H54 (cell line): ENCODE results near the gene ETF1.
A peak's percentile ranks its signal among the peaks of the same experiment; 100 is the strongest.
"Not testable (repeated sequence)": the region's sequence is repeated elsewhere in the genome, so short reads cannot be mapped to it uniquely, and the experiment has no call there.

Experiments
- DNase-seq: peaks from one replicate; pipeline ENCODE4 v3.0.0; 2011; ENCODE audit warnings: low spot score, mixed read lengths; ENCODE audit not compliant: insufficient read length
- FAIRE-seq: peaks from 3 replicates; lab custom pipeline; 2011; peaks lifted over from hg19 to GRCh38; lab: Jason Lieb, UNC
- POLR2A ChIP-seq: IDR thresholded peaks from 2 replicates; pipeline ENCODE4 v1.6.1; 2011; ENCODE audit warnings: low read depth, mild to moderate bottlenecking, low read length

ETF1 gene

GRCh38 chr5:138528744-138529469, 14.1 kb downstream of the ETF1 start:
- DNase-seq (no peak), FAIRE-seq (no peak)
- no peak for TF ChIP-seq POLR2A

GRCh38 chr5:138528208-138528607, 14.8 kb downstream of the ETF1 start:
- no peak for TF ChIP-seq POLR2A
- DNase-seq (no peak), FAIRE-seq (no peak)

GRCh38 chr5:138527170-138527569, 15.9 kb downstream of the ETF1 start:
- DNase-seq (no peak), FAIRE-seq (no peak)
- TF ChIP-seq POLR2A = no peak

- no peak for TF ChIP-seq POLR2A
- no peak for DNase-seq
- FAIRE-seq = no peak
Observed at GRCh38 chr5:138523406-138523805, 19.6 kb downstream of the ETF1 start.

- no peak for TF ChIP-seq POLR2A
- FAIRE-seq (no peak), DNase-seq (no peak)
Observed at GRCh38 chr5:138520971-138521370, 22.1 kb downstream of the ETF1 start.

GRCh38 chr5:138517437-138517836, 25.6 kb downstream of the ETF1 start:
- no peak for TF ChIP-seq POLR2A

GRCh38 chr5:138515556-138516245, 27.3 kb downstream of the ETF1 start:
- no peak for FAIRE-seq
- no peak for DNase-seq
- TF ChIP-seq POLR2A = no peak

More at GRCh38 chr5:138517437-138517836, 25.6 kb downstream of the ETF1 start:
- DNase-seq (no peak), FAIRE-seq (no peak)

GRCh38 chr5:138514021-138514420, 29.0 kb downstream of the ETF1 start:
- no peak for TF ChIP-seq POLR2A
- FAIRE-seq (no peak), DNase-seq (no peak)

GRCh38 chr5:138508958-138509357, 34.1 kb downstream of the ETF1 start:
- DNase-seq = no peak
- FAIRE-seq = no peak
- TF ChIP-seq POLR2A = no peak

GRCh38 chr5:138507485-138507884, 35.6 kb downstream of the ETF1 start:
- DNase-seq, FAIRE-seq: not testable (repeated sequence)

GRCh38 chr5:138506370-138507306, 36.4 kb downstream of the ETF1 start:
- no peak for TF ChIP-seq POLR2A
- DNase-seq = no peak
- no peak for FAIRE-seq

- no peak for DNase-seq
- no peak for FAIRE-seq
- no peak for TF ChIP-seq POLR2A
Observed at GRCh38 chr5:138504799-138505198, 38.2 kb downstream of the ETF1 start.

- no peak for TF ChIP-seq POLR2A
- peak; percentile 53 for FAIRE-seq
- peak; percentile 59 for DNase-seq
Observed at GRCh38 chr5:138503487-138504270, 39.4 kb downstream of the ETF1 start.
